Neural cell (in vitro differentiated cells): ENCODE data around the gene COL25A1. TPM values are rescaled to one million over a fixed set of nuclear protein-coding genes. Genes with fewer than 3 reads are reported as not detected.

ENCODE experiments used
- H2AFZ ChIP-seq: fragments of 200-600, 300-800 bp; sonication (generic), shearing (Covaris generic); 2 replicates; pipeline ENCODE4 v1.6.0; 2014; ENCODE audit warnings: low read depth, mild to moderate bottlenecking, antibody characterized with exemption, low read length, moderate library complexity
- H3F3A ChIP-seq: fragments of 200-600 bp; shearing (Covaris generic); 2 replicates; pipeline ENCODE4 v1.6.1; 2016; ENCODE audit warnings: mild to moderate bottlenecking, moderate library complexity, mixed read lengths, antibody characterized with exemption, low read length; ENCODE audit not compliant: insufficient read depth, poor library complexity, severe bottlenecking
- H3K27ac ChIP-seq: fragments of 200-600, 300-800 bp; sonication (generic), shearing (Covaris generic); 2 replicates; pipeline ENCODE4 v1.5.1; 2014; ENCODE audit warnings: mild to moderate bottlenecking, low read length, moderate library complexity
- H3K27me3 ChIP-seq: fragments of 300-800, 200-600 bp; sonication (generic), shearing (Covaris generic); 2 replicates; pipeline ENCODE4 v1.6.0; 2014; ENCODE audit warnings: mild to moderate bottlenecking, low read depth, low read length, moderate library complexity; ENCODE audit not compliant: insufficient read depth
- H3K36me3 ChIP-seq: fragments of 300-800, 200-600 bp; sonication (generic), shearing (Covaris generic); 2 replicates; pipeline ENCODE4 v1.5.1; 2014; ENCODE audit warnings: mild to moderate bottlenecking, antibody characterized with exemption, low read length, moderate library complexity; ENCODE audit not compliant: insufficient read depth
- H3K4me2 ChIP-seq: fragments of 300-800, 200-600 bp; sonication (generic), shearing (Covaris generic); 2 replicates; pipeline ENCODE4 v1.6.0; 2014; ENCODE audit warnings: mild to moderate bottlenecking, low read length
- H3K4me3 ChIP-seq: fragments of 300-800, 200-600 bp; sonication (generic), shearing (Covaris generic); 2 replicates; pipeline ENCODE4 v1.5.1; 2014; ENCODE audit warnings: mild to moderate bottlenecking, low read length, moderate library complexity
- H3K79me2 ChIP-seq: fragments of 200-600 bp; shearing (Covaris generic); replicated peaks from 2 replicates; pipeline ENCODE4 v1.6.0; 2014; ENCODE audit warnings: mild to moderate bottlenecking, low read length, moderate library complexity; ENCODE audit not compliant: insufficient read depth
- H3K9ac ChIP-seq: fragments of 300-800, 200-600 bp; sonication (generic), shearing (Covaris generic); 2 replicates; pipeline ENCODE4 v1.6.1; 2016; ENCODE audit warnings: mild to moderate bottlenecking, low read length, mixed read lengths
- H3K9me2 ChIP-seq: fragments of 200-600 bp; shearing (Covaris generic); 2 replicates; pipeline ENCODE4 v1.6.1; 2016; ENCODE audit warnings: mild to moderate bottlenecking, low read length, mixed read lengths; ENCODE audit not compliant: insufficient read depth
- H3K9me3 ChIP-seq: fragments of 200-600, 300-800 bp; sonication (generic), shearing (Covaris generic); 2 replicates; pipeline ENCODE4 v1.6.1; 2016; ENCODE audit warnings: mild to moderate bottlenecking, mixed run types, low read length, moderate library complexity, mixed read lengths
- H4K20me1 ChIP-seq: fragments of 200-600 bp; shearing (Covaris generic); 2 replicates; pipeline ENCODE4 v1.6.1; 2016; ENCODE audit warnings: mild to moderate bottlenecking, mixed run types; ENCODE audit not compliant: insufficient read depth
- EP300 ChIP-seq: fragments of 450-650 bp; conservative IDR thresholded peaks from 2 replicates; pipeline ENCODE4 v1.6.1; 2014; ENCODE audit warnings: antibody characterized with exemption, mild to moderate bottlenecking, moderate library complexity; ENCODE audit not compliant: poor library complexity, severe bottlenecking
- EZH2 ChIP-seq: fragments of 200-600, 300-800 bp; shearing (Covaris generic), sonication (generic); IDR thresholded peaks from 2 replicates; pipeline ENCODE4 v1.6.1; 2014; ENCODE audit warnings: antibody characterized with exemption, low read length, borderline replicate concordance, mild to moderate bottlenecking; ENCODE audit not compliant: insufficient read depth, poor library complexity, severe bottlenecking
- MXI1 ChIP-seq: fragments of 450-650 bp; conservative IDR thresholded peaks from 2 replicates; pipeline ENCODE4 v1.6.1; 2014; ENCODE audit warnings: antibody characterized with exemption, mild to moderate bottlenecking; ENCODE audit not compliant: poor library complexity, severe bottlenecking
- POLR2AphosphoS5 ChIP-seq: IDR thresholded peaks from 2 replicates; pipeline ENCODE4 v1.6.1; 2012
- RAD21 ChIP-seq: fragments of 450-650 bp; conservative IDR thresholded peaks from 2 replicates; pipeline ENCODE4 v1.6.1; 2014; ENCODE audit warnings: antibody characterized with exemption, mild to moderate bottlenecking, moderate library complexity
- SMC3 ChIP-seq: fragments of 450-650 bp; conservative IDR thresholded peaks from 2 replicates; pipeline ENCODE4 v1.6.1; 2014; ENCODE audit warnings: antibody characterized with exemption, mild to moderate bottlenecking, moderate library complexity; ENCODE audit not compliant: poor library complexity
- TAF1 ChIP-seq: IDR thresholded peaks from 2 replicates; pipeline ENCODE4 v1.6.1; 2012; ENCODE audit warnings: low read depth
- polyA plus RNA-seq: library from polyadenylated mRNA; depleted of rRNA; stranded (reverse); fragments of >200 nt; gene quantifications from 2 replicates; pipeline ENCODE4 v1.2.3, GENCODE V29; 2014
- TF ChIP-seq, protein P1 (sequence below): IDR thresholded peaks from 2 replicates; pipeline ENCODE4 v1.6.1; 2012; ENCODE audit warnings: borderline replicate concordance
- TF ChIP-seq, protein P2 (sequence below): fragments of 450-650 bp; IDR thresholded peaks from 2 replicates; pipeline ENCODE4 v1.5.1; 2014; ENCODE audit warnings: antibody characterized with exemption, mild to moderate bottlenecking, moderate library complexity; ENCODE audit not compliant: poor library complexity, severe bottlenecking

Gene COL25A1
- polyA plus RNA-seq, 1 donor from 2014 or later, result 32.3 TPM

DNA sequence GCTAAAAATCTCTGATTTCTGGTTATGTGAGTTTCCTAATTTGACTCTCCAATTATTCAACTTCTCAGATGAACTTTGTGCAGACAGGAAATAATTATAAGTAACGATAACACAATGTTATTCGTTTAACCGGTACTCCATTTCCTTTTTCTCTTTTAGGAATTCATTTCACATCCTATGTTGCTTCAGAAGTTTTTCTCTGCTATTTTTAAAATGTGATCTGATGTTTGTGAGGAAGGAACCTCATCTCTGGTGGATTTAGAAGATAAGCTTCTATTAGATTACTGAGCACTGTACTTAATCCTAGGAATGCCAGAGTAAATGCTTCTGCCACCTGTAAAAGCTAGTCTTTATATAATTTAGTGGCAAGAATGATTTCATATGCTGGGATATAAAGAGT, 423.7 kb downstream of the COL25A1 start:
- no peaks in the 10 kb centered on the region for H3K36me3 ChIP-seq
- H3K4me2 ChIP-seq, result no peak overlapping the region
- no peaks in the 10 kb centered on the region for H3K9me2 ChIP-seq
- no peaks in the 10 kb centered on the region for H3F3A ChIP-seq
- H4K20me1 ChIP-seq, result no peaks in the 10 kb centered on the region
- no peak overlapping the region for H2AFZ ChIP-seq
- no peaks in the 10 kb centered on the region for H3K9me3 ChIP-seq
- no peaks in the 10 kb centered on the region for H3K27me3 ChIP-seq
- H3K9ac ChIP-seq, result no peak overlapping the region
- no peak overlapping the region for H3K27ac ChIP-seq
- no peak overlapping the region for H3K4me3 ChIP-seq
- TF ChIP-seq EZH2 (no peak), TAF1 (no peak), RAD21 (no peak), POLR2AphosphoS5 (no peak), SMC3 (no peak), MXI1 (no peak), EP300 (no peak)
- TF ChIP-seq, protein P1, sequence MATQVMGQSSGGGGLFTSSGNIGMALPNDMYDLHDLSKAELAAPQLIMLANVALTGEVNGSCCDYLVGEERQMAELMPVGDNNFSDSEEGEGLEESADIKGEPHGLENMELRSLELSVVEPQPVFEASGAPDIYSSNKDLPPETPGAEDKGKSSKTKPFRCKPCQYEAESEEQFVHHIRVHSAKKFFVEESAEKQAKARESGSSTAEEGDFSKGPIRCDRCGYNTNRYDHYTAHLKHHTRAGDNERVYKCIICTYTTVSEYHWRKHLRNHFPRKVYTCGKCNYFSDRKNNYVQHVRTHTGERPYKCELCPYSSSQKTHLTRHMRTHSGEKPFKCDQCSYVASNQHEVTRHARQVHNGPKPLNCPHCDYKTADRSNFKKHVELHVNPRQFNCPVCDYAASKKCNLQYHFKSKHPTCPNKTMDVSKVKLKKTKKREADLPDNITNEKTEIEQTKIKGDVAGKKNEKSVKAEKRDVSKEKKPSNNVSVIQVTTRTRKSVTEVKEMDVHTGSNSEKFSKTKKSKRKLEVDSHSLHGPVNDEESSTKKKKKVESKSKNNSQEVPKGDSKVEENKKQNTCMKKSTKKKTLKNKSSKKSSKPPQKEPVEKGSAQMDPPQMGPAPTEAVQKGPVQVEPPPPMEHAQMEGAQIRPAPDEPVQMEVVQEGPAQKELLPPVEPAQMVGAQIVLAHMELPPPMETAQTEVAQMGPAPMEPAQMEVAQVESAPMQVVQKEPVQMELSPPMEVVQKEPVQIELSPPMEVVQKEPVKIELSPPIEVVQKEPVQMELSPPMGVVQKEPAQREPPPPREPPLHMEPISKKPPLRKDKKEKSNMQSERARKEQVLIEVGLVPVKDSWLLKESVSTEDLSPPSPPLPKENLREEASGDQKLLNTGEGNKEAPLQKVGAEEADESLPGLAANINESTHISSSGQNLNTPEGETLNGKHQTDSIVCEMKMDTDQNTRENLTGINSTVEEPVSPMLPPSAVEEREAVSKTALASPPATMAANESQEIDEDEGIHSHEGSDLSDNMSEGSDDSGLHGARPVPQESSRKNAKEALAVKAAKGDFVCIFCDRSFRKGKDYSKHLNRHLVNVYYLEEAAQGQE, result no peak
- TF ChIP-seq, protein P2, sequence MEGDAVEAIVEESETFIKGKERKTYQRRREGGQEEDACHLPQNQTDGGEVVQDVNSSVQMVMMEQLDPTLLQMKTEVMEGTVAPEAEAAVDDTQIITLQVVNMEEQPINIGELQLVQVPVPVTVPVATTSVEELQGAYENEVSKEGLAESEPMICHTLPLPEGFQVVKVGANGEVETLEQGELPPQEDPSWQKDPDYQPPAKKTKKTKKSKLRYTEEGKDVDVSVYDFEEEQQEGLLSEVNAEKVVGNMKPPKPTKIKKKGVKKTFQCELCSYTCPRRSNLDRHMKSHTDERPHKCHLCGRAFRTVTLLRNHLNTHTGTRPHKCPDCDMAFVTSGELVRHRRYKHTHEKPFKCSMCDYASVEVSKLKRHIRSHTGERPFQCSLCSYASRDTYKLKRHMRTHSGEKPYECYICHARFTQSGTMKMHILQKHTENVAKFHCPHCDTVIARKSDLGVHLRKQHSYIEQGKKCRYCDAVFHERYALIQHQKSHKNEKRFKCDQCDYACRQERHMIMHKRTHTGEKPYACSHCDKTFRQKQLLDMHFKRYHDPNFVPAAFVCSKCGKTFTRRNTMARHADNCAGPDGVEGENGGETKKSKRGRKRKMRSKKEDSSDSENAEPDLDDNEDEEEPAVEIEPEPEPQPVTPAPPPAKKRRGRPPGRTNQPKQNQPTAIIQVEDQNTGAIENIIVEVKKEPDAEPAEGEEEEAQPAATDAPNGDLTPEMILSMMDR, result no peak
- no peaks in the 10 kb centered on the region for H3K79me2 ChIP-seq

DNA sequence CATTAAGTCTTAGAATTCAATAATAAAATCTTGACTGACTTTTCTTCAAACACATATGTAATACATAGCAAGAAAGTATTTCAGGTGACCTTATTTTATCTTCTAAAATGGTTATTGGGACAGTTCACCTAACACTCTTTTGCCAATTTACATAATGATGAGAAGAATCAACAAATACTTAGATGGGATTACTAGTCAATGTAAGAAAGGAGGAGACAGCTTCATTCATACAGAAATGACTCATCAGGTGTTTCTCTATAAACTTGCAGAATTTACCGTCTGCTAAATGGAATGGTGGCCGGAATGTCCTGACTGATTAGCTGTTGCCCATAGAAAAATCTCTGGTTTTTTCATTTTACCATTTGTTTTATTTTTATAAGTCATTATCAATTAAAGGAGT, 424.6 kb downstream of the COL25A1 start:
- Histone ChIP-seq H3K36me3 (no peaks in the 10 kb centered on the region), H3K27ac (no peak overlapping the region), H3K27me3 (no peaks in the 10 kb centered on the region), H3F3A (no peaks in the 10 kb centered on the region), H3K79me2 (no peaks in the 10 kb centered on the region), H3K4me3 (no peak overlapping the region), H3K4me2 (no peak overlapping the region), H4K20me1 (no peaks in the 10 kb centered on the region), H3K9me3 (no peaks in the 10 kb centered on the region), H3K9me2 (no peaks in the 10 kb centered on the region), H2AFZ (no peak overlapping the region), H3K9ac (no peak overlapping the region)
- TF ChIP-seq MXI1 (no peak), POLR2AphosphoS5 (no peak), RAD21 (no peak), TAF1 (no peak)
- TF ChIP-seq, protein P1, result no peak
- TF ChIP-seq, protein P2, result no peak
